SK-N-SH treated with all-trans-retinoic acid at 6 μM for 48 hours (cell line): Measurements from ENCODE around the gene KCNMA1.

Experiments
- ATAC-seq: fragments of 200-7000 bp; cut with Tn5 transposase; 3 replicates; pipeline ENCODE4 v1.9.1; 2020; ENCODE audit warnings: mild to moderate bottlenecking, moderate library complexity
- ARNTL ChIP-seq: fragments of 450-650 bp; formaldehyde crosslinking; IDR thresholded peaks from 2 replicates; pipeline ENCODE4 v1.5.0; 2020; ENCODE audit warnings: low read depth, mild to moderate bottlenecking, moderate library complexity, borderline replicate concordance
- CREB5 ChIP-seq: fragments of 250-450 bp; sonication (Bioruptor Pico); IDR thresholded peaks from 2 replicates; pipeline ENCODE4 v1.5.1; 2020; ENCODE audit warnings: low read depth, mild to moderate bottlenecking, moderate library complexity
- CSDC2 ChIP-seq: fragments of 250-450 bp; sonication (Bioruptor Pico); IDR thresholded peaks from 2 replicates; pipeline ENCODE4 v1.5.0; 2020; ENCODE audit warnings: mild to moderate bottlenecking, moderate library complexity
- ESRRG ChIP-seq: fragments of 250-450 bp; sonication (Bioruptor Pico); IDR thresholded peaks from 2 replicates; pipeline ENCODE4 v1.6.1; 2021; ENCODE audit warnings: mild to moderate bottlenecking
- GLIS3 ChIP-seq: fragments of 250-450 bp; sonication (Bioruptor Pico); IDR thresholded peaks from 2 replicates; pipeline ENCODE4 v1.5.0; 2020; ENCODE audit warnings: mild to moderate bottlenecking, moderate library complexity
- ISL1 ChIP-seq: fragments of 250-450 bp; sonication (Bioruptor Pico); IDR thresholded peaks from 2 replicates; pipeline ENCODE4 v2.1.2; 2022; ENCODE audit warnings: mild to moderate bottlenecking, moderate library complexity
- OSR1 ChIP-seq: fragments of 250-450 bp; sonication (Bioruptor Pico); IDR thresholded peaks from 2 replicates; pipeline ENCODE4 v1.8.0; 2022; ENCODE audit warnings: moderate library complexity, mild to moderate bottlenecking, inconsistent platforms
- PATZ1 ChIP-seq: fragments of 250-450 bp; sonication (Bioruptor Pico); IDR thresholded peaks from 2 replicates; pipeline ENCODE4 v1.8.0; 2020; ENCODE audit warnings: mild to moderate bottlenecking, moderate library complexity, borderline replicate concordance
- POU6F1 ChIP-seq: fragments of 250-450 bp; sonication (Bioruptor Pico); IDR thresholded peaks from 2 replicates; pipeline ENCODE4 v1.8.0; 2021; ENCODE audit warnings: low read depth, mild to moderate bottlenecking, moderate library complexity, borderline replicate concordance
- PPARA ChIP-seq: fragments of 250-450 bp; sonication (Bioruptor Pico); IDR thresholded peaks from 2 replicates; pipeline ENCODE4 v1.5.0; 2020; ENCODE audit warnings: mild to moderate bottlenecking, borderline replicate concordance
- RARB ChIP-seq: fragments of 250-450 bp; sonication (Bioruptor Pico); IDR thresholded peaks from 2 replicates; pipeline ENCODE4 v1.8.0; 2021; ENCODE audit warnings: mild to moderate bottlenecking, moderate library complexity
- SNAI2 ChIP-seq: fragments of 250-450 bp; sonication (Bioruptor Pico); IDR thresholded peaks from 2 replicates; pipeline ENCODE4 v1.5.0; 2020; ENCODE audit warnings: mild to moderate bottlenecking, moderate library complexity
- TCF4 ChIP-seq: fragments of 250-450 bp; sonication (Bioruptor Pico); IDR thresholded peaks from 2 replicates; pipeline ENCODE4 v1.8.0; 2021; ENCODE audit warnings: mild to moderate bottlenecking, moderate library complexity, borderline replicate concordance
- TOX ChIP-seq: fragments of 250-450 bp; sonication (Bioruptor Pico); IDR thresholded peaks from 2 replicates; pipeline ENCODE4 v1.8.0; 2021; ENCODE audit warnings: mild to moderate bottlenecking, moderate library complexity, borderline replicate concordance
- TSHZ2 ChIP-seq: fragments of 250-450 bp; sonication (Bioruptor Pico); IDR thresholded peaks from 2 replicates; pipeline ENCODE4 v1.5.0; 2020; ENCODE audit warnings: mild to moderate bottlenecking, moderate library complexity
- ZC3H10 ChIP-seq: fragments of 250-450 bp; sonication (Bioruptor Pico); IDR thresholded peaks from 2 replicates; pipeline ENCODE4 v1.5.1; 2021; ENCODE audit warnings: mild to moderate bottlenecking, moderate library complexity
- ZFP3 ChIP-seq: fragments of 250-450 bp; sonication (Bioruptor Pico); IDR thresholded peaks from 2 replicates; pipeline ENCODE4 v1.5.0; 2020; ENCODE audit warnings: mild to moderate bottlenecking, moderate library complexity
- ZFP30 ChIP-seq: fragments of 450-650 bp; formaldehyde crosslinking; IDR thresholded peaks from 2 replicates; pipeline ENCODE4 v1.5.0; 2022; ENCODE audit warnings: mild to moderate bottlenecking, moderate library complexity
- ZNF565 ChIP-seq: fragments of 450-650 bp; formaldehyde crosslinking; conservative IDR thresholded peaks from 2 replicates; pipeline ENCODE4 v1.5.0; 2020; ENCODE audit warnings: low read depth, mild to moderate bottlenecking, moderate library complexity
- ZNF70 ChIP-seq: fragments of 450-650 bp; formaldehyde crosslinking; IDR thresholded peaks from 2 replicates; pipeline ENCODE4 v1.5.0; 2020; ENCODE audit warnings: mild to moderate bottlenecking, moderate library complexity

KCNMA1 gene

GRCh38 chr10:77647543-77648293 is 10.1 kb upstream of the KCNMA1 start:
- TF ChIP-seq ZFP3: no peak
- no peak for TF ChIP-seq ARNTL (CRISPR knock-in tag)
- TF ChIP-seq ZNF565 (CRISPR knock-in tag): no peak
- no peak for TF ChIP-seq PPARA (CRISPR knock-in tag)
- TF ChIP-seq ZFP30 (CRISPR knock-in tag): no peak
- TF ChIP-seq PATZ1 (CRISPR knock-in tag): no peak
- ATAC-seq: no peak

GRCh38 chr10:77644557-77645243 is 7.1 kb upstream of the KCNMA1 start:
- no peak for TF ChIP-seq POU6F1 (CRISPR knock-in tag)
- TF ChIP-seq ZNF70 (CRISPR knock-in tag): no peak
- TF ChIP-seq CSDC2 (CRISPR knock-in tag): no peak
- TF ChIP-seq ESRRG (CRISPR knock-in tag): no peak
- no peak for TF ChIP-seq GLIS3 (CRISPR knock-in tag)
- TF ChIP-seq ZNF565 (CRISPR knock-in tag): no peak
- TF ChIP-seq ISL1: no peak
- no peak for TF ChIP-seq PPARA (CRISPR knock-in tag)
- TF ChIP-seq RARB (CRISPR knock-in tag): no peak
- no peak for TF ChIP-seq OSR1 (CRISPR knock-in tag)
- no peak for TF ChIP-seq SNAI2 (CRISPR knock-in tag)
- no peak for TF ChIP-seq TOX
- TF ChIP-seq PATZ1 (CRISPR knock-in tag): no peak
- no peak for TF ChIP-seq TSHZ2
- no peak for ATAC-seq

- ATAC-seq: peak; percentile 67
- TF ChIP-seq ESRRG (CRISPR knock-in tag) (no peak), TSHZ2 (no peak), ISL1 (no peak), ZFP3 (no peak), TCF4 (no peak), CREB5 (CRISPR knock-in tag) (no peak), SNAI2 (CRISPR knock-in tag) (no peak), ZC3H10 (CRISPR knock-in tag) (no peak)
Observed at GRCh38 chr10:77643795-77644468, 6.3 kb upstream of the KCNMA1 start.
